ENCODE measurements around the gene CLCNKB.
A peak's percentile ranks its signal among the peaks of the same experiment; 100 is the strongest.

The CLCNKB gene

DNA sequence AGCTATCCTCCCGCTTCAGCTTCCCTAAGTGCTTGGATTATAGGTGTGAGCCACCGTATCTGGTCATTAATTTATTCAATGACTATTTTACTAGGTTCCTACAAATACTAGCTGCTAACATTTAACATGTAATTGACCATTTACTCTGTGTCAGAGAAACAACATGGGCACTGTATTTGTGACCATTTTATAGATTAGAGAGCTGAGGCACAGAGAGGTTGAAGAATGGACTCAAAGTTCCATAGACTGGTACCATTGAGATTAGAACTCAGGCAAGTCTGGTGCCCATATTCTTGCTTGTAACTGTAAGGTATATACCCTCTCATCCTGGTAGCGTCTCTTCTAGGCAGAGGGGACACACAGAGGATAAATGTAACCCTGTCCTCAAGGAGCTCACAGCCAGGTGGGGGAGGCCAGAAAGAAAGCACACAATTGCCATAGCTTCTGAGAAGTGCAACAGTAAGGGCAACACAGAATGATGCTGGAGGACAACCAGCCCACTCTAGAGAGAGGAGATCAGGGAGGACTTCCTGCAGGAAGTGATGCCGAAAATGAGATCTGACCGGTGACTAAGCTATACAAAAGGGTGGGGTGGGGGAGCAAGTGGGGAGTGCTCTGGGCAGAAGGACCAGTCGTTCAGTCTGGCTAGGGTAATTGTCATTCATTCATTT, 35.8 kb upstream of the CLCNKB start:
- H3K9ac ChIP-seq (ENCODE audit: low read length): no peak overlapping the region
- no peak overlapping the region for H3K4me3 ChIP-seq (ENCODE audit: low read depth in 1 of 2, low read length in 2 of 2)
- H3K9me3 ChIP-seq (ENCODE audit: low read length): no peaks in the 10 kb centered on the region
- H3K4me1 ChIP-seq (ENCODE audit: insufficient read depth, low read length): peaks cover 10% of the 10 kb centered on the region
- no peak overlapping the region for H3K27ac ChIP-seq (ENCODE audit: low read depth, low read length)
- no peaks in the 10 kb centered on the region for H3K27me3 ChIP-seq (ENCODE audit: control insufficient read depth in 1 of 2, insufficient read depth in 2 of 2, low read length in 2 of 2)
- no peaks in the 10 kb centered on the region for H3K36me3 ChIP-seq (ENCODE audit: insufficient read depth, low read length)

DNA sequence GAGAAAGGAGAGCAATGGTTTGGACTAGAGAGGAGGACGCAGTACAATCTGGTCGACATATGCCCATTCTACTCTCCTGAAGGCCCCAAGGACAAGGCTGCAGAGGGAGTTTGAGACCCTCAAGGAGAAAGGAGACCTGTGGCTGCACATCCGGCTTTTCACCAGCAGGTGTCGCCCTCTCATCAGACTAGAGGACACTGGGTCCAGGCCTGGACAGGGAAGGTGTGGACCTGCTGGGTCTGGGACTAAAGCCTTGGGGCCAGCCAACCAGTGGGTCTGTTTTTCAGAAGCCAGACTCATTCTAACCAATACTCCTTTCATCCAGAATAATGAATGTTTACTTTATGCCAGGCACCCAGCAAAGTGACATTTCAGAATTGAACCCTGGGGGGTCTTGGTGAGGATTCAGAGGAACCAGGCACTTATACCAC, 34.5 kb upstream of the CLCNKB start:
- no peak overlapping the region for H3K4me3 ChIP-seq (ENCODE audit: low read depth in 1 of 2, low read length in 2 of 2)
- H3K27me3 ChIP-seq (ENCODE audit: control insufficient read depth in 1 of 2, insufficient read depth in 2 of 2, low read length in 2 of 2): no peaks in the 10 kb centered on the region
- H3K9ac ChIP-seq (ENCODE audit: low read length): no peak overlapping the region
- H3K36me3 ChIP-seq (ENCODE audit: insufficient read depth, low read length): no peaks in the 10 kb centered on the region
- no peak overlapping the region for H3K27ac ChIP-seq (ENCODE audit: low read depth, low read length)
- H3K4me1 ChIP-seq (ENCODE audit: insufficient read depth, low read length): peaks cover 21% of the 10 kb centered on the region
- no peaks in the 10 kb centered on the region for H3K9me3 ChIP-seq (ENCODE audit: low read length)

- Histone ChIP-seq H3K36me3 (ENCODE audit: insufficient read depth, low read length) (no peaks in the 10 kb centered on the region), H3K9ac (ENCODE audit: low read length) (no peak overlapping the region), H3K27me3 (ENCODE audit: control insufficient read depth in 1 of 2, insufficient read depth in 2 of 2, low read length in 2 of 2) (no peaks in the 10 kb centered on the region), H3K9me3 (ENCODE audit: low read length) (no peaks in the 10 kb centered on the region), H3K4me3 (ENCODE audit: low read depth in 1 of 2, low read length in 2 of 2) (no peak overlapping the region), H3K4me1 (ENCODE audit: insufficient read depth, low read length) (peaks cover 28% of the 10 kb centered on the region), H3K27ac (ENCODE audit: low read depth, low read length) (no peak overlapping the region)
Observed at GRCh38 chr1:16009678-16010077, 33.9 kb upstream of the CLCNKB start.

DNA sequence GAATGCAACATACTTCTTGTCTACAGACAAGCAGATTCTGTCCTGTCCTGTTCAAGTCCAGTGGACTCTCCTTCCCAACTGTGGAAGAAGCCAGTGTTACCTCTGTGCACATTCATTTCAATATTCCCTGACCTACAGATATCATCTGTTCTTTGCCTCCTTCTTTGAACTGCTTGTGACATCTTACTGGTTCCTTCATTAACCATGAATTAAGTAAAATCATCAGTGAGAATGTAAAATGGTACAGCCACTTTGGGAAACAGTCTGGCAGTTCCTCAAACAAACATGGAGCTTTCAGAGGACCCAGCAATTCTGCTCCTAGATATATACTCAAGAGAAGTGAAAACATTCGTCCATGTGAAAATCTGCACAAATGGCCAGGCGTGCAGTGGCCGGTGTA, 32.7 kb upstream of the CLCNKB start:
- Histone ChIP-seq H3K9ac (ENCODE audit: low read length) (no peak overlapping the region), H3K27ac (ENCODE audit: low read depth, low read length) (no peak overlapping the region), H3K27me3 (ENCODE audit: control insufficient read depth in 1 of 2, insufficient read depth in 2 of 2, low read length in 2 of 2) (no peaks in the 10 kb centered on the region), H3K4me3 (ENCODE audit: low read depth in 1 of 2, low read length in 2 of 2) (no peak overlapping the region), H3K9me3 (ENCODE audit: low read length) (no peaks in the 10 kb centered on the region), H3K36me3 (ENCODE audit: insufficient read depth, low read length) (no peaks in the 10 kb centered on the region), H3K4me1 (ENCODE audit: insufficient read depth, low read length) (peaks cover 39% of the 10 kb centered on the region)

DNA sequence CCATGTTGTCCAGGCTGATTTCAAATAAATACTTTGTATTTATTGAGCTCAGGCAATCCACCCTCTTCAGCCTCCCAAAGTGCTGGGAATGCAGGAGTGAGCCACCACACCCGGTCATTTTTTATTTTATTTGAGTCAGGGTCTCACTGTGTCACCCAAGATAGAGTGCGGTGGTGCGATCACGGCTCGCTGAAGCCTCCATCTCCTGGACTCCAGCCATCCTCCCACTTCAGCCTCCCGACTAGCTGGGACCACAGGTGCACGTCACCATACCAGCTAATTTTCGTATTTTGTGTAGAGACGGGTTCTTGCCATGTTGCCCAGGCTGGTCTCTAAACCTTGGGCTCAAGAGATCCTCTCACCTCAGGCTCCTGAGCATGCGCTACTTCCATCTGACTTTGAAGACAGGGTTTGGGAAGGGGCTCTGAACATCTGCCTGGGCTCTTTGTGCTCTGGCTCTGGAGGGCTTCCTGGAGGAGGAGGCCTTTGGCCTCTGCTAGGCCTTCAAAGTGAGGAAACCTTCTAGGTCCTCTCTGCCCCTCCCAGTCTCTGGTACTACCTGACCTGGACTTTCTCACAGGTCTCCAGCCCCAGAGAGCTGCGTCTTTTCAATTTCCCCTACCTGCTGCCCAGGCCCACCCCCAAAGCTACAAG, 31.5 kb upstream of the CLCNKB start:
- H3K27ac ChIP-seq (ENCODE audit: low read depth, low read length): peak overlapping the region; percentile 91
- no peaks in the 10 kb centered on the region for H3K27me3 ChIP-seq (ENCODE audit: control insufficient read depth in 1 of 2, insufficient read depth in 2 of 2, low read length in 2 of 2)
- H3K9ac ChIP-seq (ENCODE audit: low read length): no peak overlapping the region
- no peaks in the 10 kb centered on the region for H3K9me3 ChIP-seq (ENCODE audit: low read length)
- no peaks in the 10 kb centered on the region for H3K36me3 ChIP-seq (ENCODE audit: insufficient read depth, low read length)
- H3K4me3 ChIP-seq (ENCODE audit: low read depth in 1 of 2, low read length in 2 of 2): peak overlapping the region in 1 of 2 donors; percentile 37
- H3K4me1 ChIP-seq (ENCODE audit: insufficient read depth, low read length): peaks cover 50% of the 10 kb centered on the region

- Histone ChIP-seq H3K27ac (ENCODE audit: low read depth, low read length) (peak overlapping the region; percentile 91), H3K4me3 (ENCODE audit: low read depth in 1 of 2, low read length in 2 of 2) (peak overlapping the region; percentile 30 to 37), H3K27me3 (ENCODE audit: control insufficient read depth in 1 of 2, insufficient read depth in 2 of 2, low read length in 2 of 2) (no peaks in the 10 kb centered on the region), H3K4me1 (ENCODE audit: insufficient read depth, low read length) (peaks cover 52% of the 10 kb centered on the region), H3K9me3 (ENCODE audit: low read length) (no peaks in the 10 kb centered on the region), H3K36me3 (ENCODE audit: insufficient read depth, low read length) (no peaks in the 10 kb centered on the region), H3K9ac (ENCODE audit: low read length) (no peak overlapping the region)
Observed at GRCh38 chr1:16012590-16013219, 30.9 kb upstream of the CLCNKB start.

- Histone ChIP-seq H3K9me3 (ENCODE audit: low read length) (no peaks in the 10 kb centered on the region), H3K4me1 (ENCODE audit: insufficient read depth, low read length) (peaks cover 56% of the 10 kb centered on the region), H3K9ac (ENCODE audit: low read length) (peak overlapping the region; percentile 77)
Observed at GRCh38 chr1:16013220-16013907, 30.2 kb upstream of the CLCNKB start.

GRCh38 chr1:16013908-16014258, 29.7 kb upstream of the CLCNKB start:
- Histone ChIP-seq H3K9me3 (ENCODE audit: low read length) (no peaks in the 10 kb centered on the region), H3K36me3 (ENCODE audit: insufficient read depth, low read length) (no peaks in the 10 kb centered on the region), H3K27ac (ENCODE audit: low read depth, low read length) (peak overlapping the region; percentile 91), H3K4me3 (ENCODE audit: low read depth in 1 of 2, low read length in 2 of 2) (no peak overlapping the region), H3K4me1 (ENCODE audit: insufficient read depth, low read length) (peaks cover 58% of the 10 kb centered on the region), H3K9ac (ENCODE audit: low read length) (peak overlapping the region; percentile 77), H3K27me3 (ENCODE audit: control insufficient read depth in 1 of 2, insufficient read depth in 2 of 2, low read length in 2 of 2) (no peaks in the 10 kb centered on the region)

More at GRCh38 chr1:16013220-16013907, 30.2 kb upstream of the CLCNKB start:
- Histone ChIP-seq H3K27me3 (ENCODE audit: control insufficient read depth in 1 of 2, insufficient read depth in 2 of 2, low read length in 2 of 2) (no peaks in the 10 kb centered on the region), H3K4me3 (ENCODE audit: low read depth in 1 of 2, low read length in 2 of 2) (peak overlapping the region in 1 of 2 donors; percentile 30), H3K36me3 (ENCODE audit: insufficient read depth, low read length) (no peaks in the 10 kb centered on the region), H3K27ac (ENCODE audit: low read depth, low read length) (peak overlapping the region; percentile 91)

- Histone ChIP-seq H3K9me3 (ENCODE audit: low read length) (no peaks in the 10 kb centered on the region), H3K9ac (ENCODE audit: low read length) (peak overlapping the region; percentile 77), H3K4me1 (ENCODE audit: insufficient read depth, low read length) (peaks cover 65% of the 10 kb centered on the region), H3K27ac (ENCODE audit: low read depth, low read length) (peak overlapping the region; percentile 91), H3K4me3 (ENCODE audit: low read depth in 1 of 2, low read length in 2 of 2) (peak overlapping the region; percentile 25 to 28), H3K27me3 (ENCODE audit: control insufficient read depth in 1 of 2, insufficient read depth in 2 of 2, low read length in 2 of 2) (no peaks in the 10 kb centered on the region), H3K36me3 (ENCODE audit: insufficient read depth, low read length) (no peaks in the 10 kb centered on the region)
Observed at GRCh38 chr1:16014509-16015482, 28.8 kb upstream of the CLCNKB start.

GRCh38 chr1:16015491-16015890, 28.1 kb upstream of the CLCNKB start:
- no peaks in the 10 kb centered on the region for H3K27me3 ChIP-seq (ENCODE audit: control insufficient read depth in 1 of 2, insufficient read depth in 2 of 2, low read length in 2 of 2)
- peak overlapping the region; percentile 77 for H3K9ac ChIP-seq (ENCODE audit: low read length)
- no peaks in the 10 kb centered on the region for H3K36me3 ChIP-seq (ENCODE audit: insufficient read depth, low read length)
- H3K9me3 ChIP-seq (ENCODE audit: low read length): no peaks in the 10 kb centered on the region
- H3K27ac ChIP-seq (ENCODE audit: low read depth, low read length): peak overlapping the region; percentile 91
- peaks cover 72% of the 10 kb centered on the region for H3K4me1 ChIP-seq (ENCODE audit: insufficient read depth, low read length)
- peak overlapping the region; percentile 28 to 66 for H3K4me3 ChIP-seq (ENCODE audit: low read depth in 1 of 2, low read length in 2 of 2)

Data from muscle layer of colon (tissue), 2 donors.